Activated B cell treated with CpG ODN at 0.5 μM for 24 hours (primary cell): ENCODE measurements around the gene PTPRD. TPM values are rescaled to one million over a fixed set of nuclear protein-coding genes. Genes with fewer than 3 reads are reported as not detected.
A peak's percentile ranks its signal among the peaks of the same experiment; 100 is the strongest.
"Not testable (repeated sequence)": the region's sequence is repeated elsewhere in the genome, so short reads cannot be mapped to it uniquely, and the experiment has no call there.

Source experiments
- ATAC-seq: fragments of 200-7000 bp; cut with Tn5 transposase; one replicate; pipeline ENCODE4 v1.10.0; 2021; ENCODE audit warnings: low read depth, mild to moderate bottlenecking, moderate library complexity
- CTCF ChIA-PET: fragments of 350-600 bp; sonication (Branson Sonifier 250); formaldehyde crosslinking; loops from one replicate; lab custom pipeline; 2021; ENCODE audit warnings: antibody characterized with exemption; lab: Charles Lee
- POLR2A ChIA-PET: fragments of 350-600 bp; sonication (Branson Sonifier 250); formaldehyde crosslinking; loops from one replicate; lab custom pipeline; 2021; ENCODE audit warnings: antibody characterized with exemption; lab: Charles Lee
- DNase-seq: peaks from one replicate; pipeline ENCODE4 v3.0.0; 2022
- H3K27ac Mint-ChIP-seq: one replicate; pipeline ENCODE4 v1.8.0; 2020; ENCODE audit warnings: mixed read lengths
- H3K27me3 Mint-ChIP-seq: one replicate; pipeline ENCODE4 v1.8.0; 2021; ENCODE audit warnings: mixed read lengths
- H3K36me3 Mint-ChIP-seq: one replicate; pipeline ENCODE4 v1.8.0; 2021; ENCODE audit warnings: low read depth, mixed read lengths
- H3K4me1 Mint-ChIP-seq: one replicate; pipeline ENCODE4 v1.8.0; 2021; ENCODE audit warnings: mixed read lengths
- H3K4me3 Mint-ChIP-seq: one replicate; pipeline ENCODE4 v1.8.0; 2020; ENCODE audit warnings: mild to moderate bottlenecking, mixed read lengths
- H3K9me3 Mint-ChIP-seq: one replicate; pipeline ENCODE4 v1.8.0; 2020; ENCODE audit warnings: mixed read lengths
- CTCF ChIP-seq: fragments of 200-600 bp; IDR thresholded peaks from one replicate; pipeline ENCODE4 v1.8.0; 2022; ENCODE audit warnings: antibody characterized with exemption, mild to moderate bottlenecking
- intact Hi-C: fragments of 100-400 bp; cut with micrococcal nuclease; formaldehyde crosslinking; loops from one replicate; pipeline ENCODE4 v1.15.1; 2024
- total RNA-seq: library from RNA; stranded (reverse); gene quantifications from 2 replicates; pipeline ENCODE4 v1.2.3, GENCODE V29; 2022

The PTPRD gene
- total RNA-seq, 1 donor from 2014 or later: 0.04 TPM

DNA sequence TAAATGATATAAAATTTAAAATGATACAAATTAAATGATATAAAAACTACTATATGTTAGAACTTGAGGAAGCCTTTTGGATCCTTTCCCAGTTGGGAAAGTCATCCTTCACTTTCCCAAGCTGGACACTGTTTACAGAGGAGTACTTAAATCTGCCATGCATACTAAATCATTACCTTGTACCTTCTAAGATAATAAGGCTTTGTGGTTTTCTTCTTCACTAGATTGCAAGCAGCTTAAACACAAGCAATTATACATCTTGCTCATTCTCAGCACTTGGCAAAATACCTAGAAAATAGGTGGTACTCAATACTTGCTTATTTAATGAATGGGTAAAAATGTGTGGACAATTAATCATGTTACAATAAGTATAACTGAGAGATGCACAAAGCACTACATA, 666.8 kb downstream of the PTPRD start:
- peaks cover 2% of the 10 kb centered on the region for H3K27me3 Mint-ChIP-seq
- TF ChIP-seq CTCF: no peak
- DNase-seq (no peak), ATAC-seq (no peak)
- H3K36me3 Mint-ChIP-seq: no peaks in the 10 kb centered on the region
- H3K27ac Mint-ChIP-seq: no peak overlapping the region
- ChIA-PET POLR2A (no interaction called here), CTCF (no interaction called here)
- no peak overlapping the region for H3K4me3 Mint-ChIP-seq
- intact Hi-C loops: no loop called here
- H3K9me3 Mint-ChIP-seq: no peaks in the 10 kb centered on the region
- H3K4me1 Mint-ChIP-seq: no peaks in the 10 kb centered on the region

- POLR2A ChIA-PET: no interaction called here
- Mint-ChIP-seq H3K27ac (no peak overlapping the region), H3K27me3 (no peaks in the 10 kb centered on the region), H3K9me3 (no peaks in the 10 kb centered on the region), H3K4me3 (no peak overlapping the region), H3K4me1 (no peaks in the 10 kb centered on the region), H3K36me3 (no peaks in the 10 kb centered on the region)
- DNase-seq (peak; percentile 28), ATAC-seq (peak; percentile 57)
- intact Hi-C loops: loop anchor here (1.0 to 5.0 kb wide), 2 partner anchors 151 to 337 kb away; no protein-coding TSS in a partner anchor
- CTCF ChIA-PET: interaction anchor here (0.6 to 1.8 kb wide), 20 partner anchors 9 to 1376 kb away, joined by 3 to 20 read pairs (median 4); no protein-coding TSS in a partner anchor
- TF ChIP-seq CTCF: peak; percentile 99
Observed at GRCh38 chr9:9942764-9943424, 669.9 kb downstream of the PTPRD start.

DNA sequence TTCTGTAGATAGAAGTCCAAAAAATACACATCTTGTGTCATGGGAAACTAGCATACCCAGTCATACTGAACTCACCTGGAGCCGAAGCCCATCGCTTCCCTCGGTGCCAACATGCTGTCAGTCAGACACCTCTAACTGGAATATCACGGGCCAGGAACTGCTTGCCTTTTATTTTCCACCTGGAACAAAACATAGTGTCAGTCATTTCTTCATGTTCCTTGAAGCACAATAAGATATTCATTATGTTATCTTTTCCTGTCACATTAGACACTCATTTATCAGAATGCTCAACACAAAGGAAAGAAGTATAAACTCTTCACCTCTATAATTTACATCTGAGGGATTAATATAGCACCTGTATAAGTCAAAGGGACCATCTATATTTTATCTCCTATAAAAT, 674.4 kb downstream of the PTPRD start:
- intact Hi-C loops: no loop called here
- ATAC-seq (no peak), DNase-seq (no peak)
- H3K4me3 Mint-ChIP-seq: no peak overlapping the region
- TF ChIP-seq CTCF: no peak
- no peaks in the 10 kb centered on the region for H3K9me3 Mint-ChIP-seq
- CTCF ChIA-PET: no interaction called here
- H3K27ac Mint-ChIP-seq: no peak overlapping the region
- no peaks in the 10 kb centered on the region for H3K27me3 Mint-ChIP-seq
- no peaks in the 10 kb centered on the region for H3K4me1 Mint-ChIP-seq
- no peaks in the 10 kb centered on the region for H3K36me3 Mint-ChIP-seq
- POLR2A ChIA-PET: no interaction called here

DNA sequence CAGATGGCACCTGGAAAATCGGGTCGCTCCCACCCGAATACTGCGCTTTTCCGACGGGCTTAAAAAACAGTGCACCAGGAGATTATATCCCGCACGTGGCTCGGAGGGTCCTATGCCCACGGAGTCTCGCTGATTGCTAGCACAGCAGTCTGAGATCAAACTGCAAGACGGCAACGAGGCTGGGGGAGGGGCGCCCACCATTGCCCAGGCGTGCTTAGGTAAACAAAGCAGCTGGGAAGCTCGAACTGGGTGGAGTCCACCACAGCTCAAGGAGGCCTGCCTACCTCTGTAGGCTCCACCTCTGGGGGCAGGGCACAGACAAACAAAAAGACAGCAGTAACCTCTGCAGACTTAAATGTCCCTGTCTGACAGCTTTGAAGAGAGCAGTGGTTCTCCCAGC, 681.3 kb downstream of the PTPRD start:
- POLR2A ChIA-PET, H3K27me3 Mint-ChIP-seq, H3K36me3 Mint-ChIP-seq, ATAC-seq, H3K27ac Mint-ChIP-seq, intact Hi-C loops, DNase-seq, H3K4me1 Mint-ChIP-seq, H3K9me3 Mint-ChIP-seq, H3K4me3 Mint-ChIP-seq, CTCF ChIA-PET: not testable (repeated sequence)

GRCh38 chr9:9924376-9924775, 688.4 kb downstream of the PTPRD start:
- Mint-ChIP-seq H3K9me3 (no peaks in the 10 kb centered on the region), H3K27ac (no peak overlapping the region), H3K36me3 (no peaks in the 10 kb centered on the region), H3K4me1 (peaks cover 5% of the 10 kb centered on the region), H3K4me3 (no peak overlapping the region), H3K27me3 (no peaks in the 10 kb centered on the region)
- DNase-seq (no peak), ATAC-seq (no peak)
- ChIA-PET POLR2A (no interaction called here), CTCF (no interaction called here)
- TF ChIP-seq CTCF: no peak
- intact Hi-C loops: no loop called here
